KMS-11 (cell line): ENCODE results near the gene SPRED2.

Experiments used
- H2AFZ ChIP-seq: fragments of 200-600 bp; sonication (generic); 2 replicates; pipeline ENCODE4 v1.6.1; 2016; ENCODE audit warnings: antibody characterized with exemption, mixed run types, low read depth
- H3K27ac ChIP-seq: fragments of 200-600 bp; sonication (generic); 2 replicates; pipeline ENCODE4 v1.6.1; 2016; ENCODE audit warnings: mild to moderate bottlenecking, mixed run types
- H3K27me3 ChIP-seq: fragments of 200-600 bp; sonication (generic); 2 replicates; pipeline ENCODE4 v1.6.1; 2017; ENCODE audit warnings: mild to moderate bottlenecking, low read depth, mixed run types, moderate library complexity; ENCODE audit not compliant: insufficient read depth
- H3K36me3 ChIP-seq: fragments of 200-600 bp; sonication (generic); 2 replicates; pipeline ENCODE4 v1.6.1; 2017; ENCODE audit warnings: mild to moderate bottlenecking, mixed run types; ENCODE audit not compliant: insufficient read depth
- H3K4me1 ChIP-seq: fragments of 200-600 bp; sonication (generic); 2 replicates; pipeline ENCODE4 v1.6.1; 2016; ENCODE audit warnings: mild to moderate bottlenecking, low read depth, mixed run types; ENCODE audit not compliant: poor library complexity, severe bottlenecking
- H3K4me2 ChIP-seq: fragments of 200-600 bp; sonication (generic); 2 replicates; pipeline ENCODE4 v1.7.0; 2016; ENCODE audit warnings: mild to moderate bottlenecking, mixed run types
- H3K4me3 ChIP-seq: fragments of 200-600 bp; sonication (generic); IDR thresholded peaks from 2 replicates; pipeline ENCODE4 v1.6.1; 2017; ENCODE audit warnings: low read depth, low read length, mixed read lengths; ENCODE audit not compliant: insufficient read depth
- H3K79me2 ChIP-seq: fragments of 200-600 bp; sonication (generic); 2 replicates; pipeline ENCODE4 v1.6.1; 2016; ENCODE audit warnings: low read depth, mixed run types; ENCODE audit not compliant: insufficient read depth
- H3K9ac ChIP-seq: fragments of 200-600 bp; sonication (generic); 2 replicates; pipeline ENCODE4 v1.6.1; 2016; ENCODE audit warnings: mild to moderate bottlenecking, mixed run types
- H4K20me1 ChIP-seq: fragments of 200-600 bp; sonication (generic); 2 replicates; pipeline ENCODE4 v1.6.1; 2016; ENCODE audit warnings: mild to moderate bottlenecking, mixed run types; ENCODE audit not compliant: insufficient read depth
- TF ChIP-seq, protein P1 (sequence below): fragments of 200-600 bp; sonication (generic); conservative IDR thresholded peaks from 2 replicates; pipeline ENCODE4 v1.6.1; 2017; ENCODE audit warnings: low read depth, mild to moderate bottlenecking, antibody characterized with exemption, low read length, moderate library complexity, mixed read lengths

Gene SPRED2

DNA sequence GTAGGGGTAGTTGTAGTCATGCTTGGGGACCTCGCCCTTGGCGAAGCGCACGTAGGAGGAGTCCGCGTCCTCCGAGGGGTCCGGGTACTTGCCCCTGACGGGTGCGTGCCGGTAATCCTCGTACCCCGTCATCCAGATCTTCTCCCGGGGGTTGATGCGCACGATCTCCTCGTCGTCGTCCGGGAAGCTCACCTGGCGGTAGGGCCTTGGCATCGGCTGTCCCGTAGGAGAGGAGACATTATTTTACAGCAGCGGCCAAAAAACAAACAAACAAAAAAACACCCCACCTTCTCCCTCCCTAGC lies 118.5 kb downstream of the SPRED2 start:
- Histone ChIP-seq H3K79me2 (no peaks in the 10 kb centered on the region), H2AFZ (no peak overlapping the region), H3K27me3 (no peaks in the 10 kb centered on the region), H3K4me2 (no peak overlapping the region), H3K36me3 (peaks cover 4% of the 10 kb centered on the region; the same call in 1 of the 2 replicates), H3K4me3 (no peak overlapping the region), H3K9ac (no peak overlapping the region), H3K4me1 (no peaks in the 10 kb centered on the region), H4K20me1 (no peaks in the 10 kb centered on the region), H3K27ac (no peak overlapping the region)
- TF ChIP-seq, protein P1, sequence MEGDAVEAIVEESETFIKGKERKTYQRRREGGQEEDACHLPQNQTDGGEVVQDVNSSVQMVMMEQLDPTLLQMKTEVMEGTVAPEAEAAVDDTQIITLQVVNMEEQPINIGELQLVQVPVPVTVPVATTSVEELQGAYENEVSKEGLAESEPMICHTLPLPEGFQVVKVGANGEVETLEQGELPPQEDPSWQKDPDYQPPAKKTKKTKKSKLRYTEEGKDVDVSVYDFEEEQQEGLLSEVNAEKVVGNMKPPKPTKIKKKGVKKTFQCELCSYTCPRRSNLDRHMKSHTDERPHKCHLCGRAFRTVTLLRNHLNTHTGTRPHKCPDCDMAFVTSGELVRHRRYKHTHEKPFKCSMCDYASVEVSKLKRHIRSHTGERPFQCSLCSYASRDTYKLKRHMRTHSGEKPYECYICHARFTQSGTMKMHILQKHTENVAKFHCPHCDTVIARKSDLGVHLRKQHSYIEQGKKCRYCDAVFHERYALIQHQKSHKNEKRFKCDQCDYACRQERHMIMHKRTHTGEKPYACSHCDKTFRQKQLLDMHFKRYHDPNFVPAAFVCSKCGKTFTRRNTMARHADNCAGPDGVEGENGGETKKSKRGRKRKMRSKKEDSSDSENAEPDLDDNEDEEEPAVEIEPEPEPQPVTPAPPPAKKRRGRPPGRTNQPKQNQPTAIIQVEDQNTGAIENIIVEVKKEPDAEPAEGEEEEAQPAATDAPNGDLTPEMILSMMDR, result no peak

DNA sequence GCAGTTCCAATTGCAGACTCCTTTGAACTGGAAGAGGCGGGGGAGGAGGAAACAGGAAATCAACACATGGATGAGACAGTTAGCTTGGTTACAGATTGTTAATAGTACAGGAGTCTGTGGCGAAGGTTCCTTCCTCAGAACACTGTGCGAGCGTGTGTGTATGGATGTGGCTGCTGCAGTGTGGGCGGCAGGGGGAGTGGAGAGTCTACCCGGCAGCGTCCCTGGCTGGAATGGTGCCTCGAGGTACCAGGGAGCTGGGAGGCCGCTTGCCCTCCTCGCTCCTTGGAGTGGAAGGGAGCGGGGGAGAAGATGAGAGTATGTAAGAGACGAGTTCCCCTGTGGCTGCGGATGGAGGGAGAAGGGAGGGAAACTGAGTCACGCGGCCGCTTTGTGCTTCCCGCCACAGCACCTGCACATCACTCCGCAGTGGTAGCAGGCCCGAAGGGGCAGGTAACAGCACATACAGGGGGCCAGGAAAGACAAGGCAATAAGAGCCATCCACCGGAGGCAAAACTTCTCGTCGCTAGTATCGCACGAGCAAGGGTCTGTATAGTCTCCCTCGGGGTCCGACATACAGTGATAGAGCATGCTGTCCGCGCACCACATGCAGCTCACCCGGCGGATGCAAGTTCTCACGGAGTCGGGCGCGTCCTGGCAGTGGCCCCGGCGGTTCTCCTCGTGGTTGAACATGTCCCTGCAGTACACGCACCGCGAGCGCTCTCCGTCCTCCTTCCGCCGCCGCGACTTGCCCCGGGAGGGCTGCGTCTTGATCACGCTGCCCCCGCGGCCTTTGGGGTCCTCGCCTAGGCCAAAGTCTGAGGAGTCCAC lies 119.1 kb downstream of the SPRED2 start:
- TF ChIP-seq, protein P1, result no peak
- H3K27me3 ChIP-seq, result no peaks in the 10 kb centered on the region
- H3K4me3 ChIP-seq, result no peak overlapping the region
- no peaks in the 10 kb centered on the region for H3K79me2 ChIP-seq
- no peaks in the 10 kb centered on the region for H3K4me1 ChIP-seq
- no peak overlapping the region for H2AFZ ChIP-seq
- no peak overlapping the region for H3K9ac ChIP-seq
- peaks cover 4% of the 10 kb centered on the region; the same call in 1 of the 2 replicates for H3K36me3 ChIP-seq
- H3K4me2 ChIP-seq, result no peak overlapping the region
- no peak overlapping the region for H3K27ac ChIP-seq
- H4K20me1 ChIP-seq, result no peaks in the 10 kb centered on the region

DNA sequence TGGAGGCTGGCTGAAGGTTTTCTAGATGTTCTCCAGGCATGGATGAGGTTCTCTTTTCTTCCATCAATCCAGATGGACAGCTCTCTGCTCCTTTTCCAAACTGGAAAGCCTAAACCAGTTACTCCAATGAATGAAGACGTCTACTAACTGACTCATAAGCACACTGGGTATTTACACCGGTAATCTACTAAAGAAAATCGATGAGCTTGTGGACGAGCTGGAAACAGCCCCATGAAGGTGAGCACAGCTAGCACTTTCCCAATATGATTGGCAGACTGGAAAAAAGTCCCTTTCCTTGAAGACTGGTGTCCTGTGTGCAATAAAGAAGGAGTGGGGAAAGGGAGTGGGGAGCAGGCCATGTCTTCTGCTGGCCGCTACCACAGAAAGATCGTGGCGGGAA lies 120.8 kb downstream of the SPRED2 start:
- Histone ChIP-seq H3K4me2 (no peak overlapping the region), H3K36me3 (peaks cover 4% of the 10 kb centered on the region; the same call in 1 of the 2 replicates), H3K4me1 (no peaks in the 10 kb centered on the region), H3K27me3 (no peaks in the 10 kb centered on the region), H3K27ac (no peak overlapping the region), H3K4me3 (no peak overlapping the region), H4K20me1 (no peaks in the 10 kb centered on the region), H2AFZ (no peak overlapping the region), H3K79me2 (no peaks in the 10 kb centered on the region), H3K9ac (no peak overlapping the region)
- TF ChIP-seq, protein P1, result no peak

GRCh38 chr2:65311049-65311448 lies 121.3 kb downstream of the SPRED2 start:
- Histone ChIP-seq H3K4me3 (no peak overlapping the region), H3K27ac (no peak overlapping the region), H3K27me3 (no peaks in the 10 kb centered on the region), H4K20me1 (no peaks in the 10 kb centered on the region), H2AFZ (no peak overlapping the region), H3K4me2 (no peak overlapping the region), H3K9ac (no peak overlapping the region), H3K36me3 (peaks cover 4% of the 10 kb centered on the region; the same call in 1 of the 2 replicates), H3K4me1 (no peaks in the 10 kb centered on the region), H3K79me2 (no peaks in the 10 kb centered on the region)
- TF ChIP-seq, protein P1, result no peak
